ENCODE measurements around the gene PLXNA4.
"Not testable (repeated sequence)": the region's sequence is repeated elsewhere in the genome, so short reads cannot be mapped to it uniquely, and the experiment has no call there.

PLXNA4 gene

GRCh38 chr7:132191418-132191817, 384.9 kb downstream of the PLXNA4 start:
- no peak for DNase-seq

GRCh38 chr7:132190683-132191082, 385.6 kb downstream of the PLXNA4 start:
- no peak for DNase-seq

- DNase-seq: no peak
Measured at GRCh38 chr7:132189881-132190280, 386.4 kb downstream of the PLXNA4 start.

GRCh38 chr7:132187869-132188789, 388.1 kb downstream of the PLXNA4 start:
- DNase-seq: no peak

- DNase-seq: no peak
Measured at GRCh38 chr7:132187391-132187790, 388.9 kb downstream of the PLXNA4 start.

GRCh38 chr7:132185150-132185549, 391.1 kb downstream of the PLXNA4 start:
- no peak for DNase-seq

- no peak for DNase-seq
Measured at GRCh38 chr7:132183781-132184380, 392.4 kb downstream of the PLXNA4 start.

GRCh38 chr7:132182992-132183391, 393.3 kb downstream of the PLXNA4 start:
- DNase-seq: no peak

- DNase-seq: no peak
Measured at GRCh38 chr7:132181946-132182685, 394.2 kb downstream of the PLXNA4 start.

GRCh38 chr7:132181371-132181770, 394.9 kb downstream of the PLXNA4 start:
- DNase-seq: no peak

- DNase-seq: no peak
Measured at GRCh38 chr7:132180481-132180880, 395.8 kb downstream of the PLXNA4 start.

GRCh38 chr7:132179681-132180080, 396.6 kb downstream of the PLXNA4 start:
- no peak for DNase-seq

- DNase-seq: no peak
Measured at GRCh38 chr7:132179080-132179430, 397.2 kb downstream of the PLXNA4 start.

GRCh38 chr7:132178402-132179079, 397.7 kb downstream of the PLXNA4 start:
- DNase-seq: not testable (repeated sequence)

- DNase-seq: no peak
Measured at GRCh38 chr7:132177708-132178401, 398.4 kb downstream of the PLXNA4 start.

GRCh38 chr7:132176719-132177118, 399.6 kb downstream of the PLXNA4 start:
- no peak for DNase-seq

- no peak for DNase-seq
Measured at GRCh38 chr7:132171130-132171576, 405.1 kb downstream of the PLXNA4 start.

- DNase-seq: no peak
Measured at GRCh38 chr7:132169730-132170129, 406.5 kb downstream of the PLXNA4 start.

- DNase-seq: no peak
Measured at GRCh38 chr7:132168239-132168638, 408.0 kb downstream of the PLXNA4 start.

- DNase-seq: not testable (repeated sequence)
Measured at GRCh38 chr7:132165695-132166094, 410.6 kb downstream of the PLXNA4 start.

GRCh38 chr7:132164558-132165125, 411.6 kb downstream of the PLXNA4 start:
- no peak for DNase-seq

Measured in right kidney (tissue), 1 donor.